Lung microvascular endothelial cell (primary cell): Measurements from ENCODE around the gene KIF1A. TPM values are rescaled to one million over a fixed set of nuclear protein-coding genes. Genes with fewer than 3 reads are reported as not detected.
"Not testable (repeated sequence)": the region's sequence is repeated elsewhere in the genome, so short reads cannot be mapped to it uniquely, and the experiment has no call there.

Source experiments
- DNase-seq, 2 donors: peaks; one replicate each; pipeline versions ENCODE4 v3.0.0 to v3.0.0-alpha.2; 2010; ENCODE audit warnings: low read depth in 2 of 2
- total RNA-seq: library from RNA; depleted of rRNA; stranded (reverse); fragments of >200 nt; gene quantifications from 2 replicates; pipeline ENCODE4 v1.2.1, GENCODE V29; 2014

Gene KIF1A
- total RNA-seq, 1 donor from 2014 or later = 0.20 TPM

GRCh38 chr2:240704651-240705050 is 115.4 kb downstream of the KIF1A start:
- no peak for DNase-seq

DNA sequence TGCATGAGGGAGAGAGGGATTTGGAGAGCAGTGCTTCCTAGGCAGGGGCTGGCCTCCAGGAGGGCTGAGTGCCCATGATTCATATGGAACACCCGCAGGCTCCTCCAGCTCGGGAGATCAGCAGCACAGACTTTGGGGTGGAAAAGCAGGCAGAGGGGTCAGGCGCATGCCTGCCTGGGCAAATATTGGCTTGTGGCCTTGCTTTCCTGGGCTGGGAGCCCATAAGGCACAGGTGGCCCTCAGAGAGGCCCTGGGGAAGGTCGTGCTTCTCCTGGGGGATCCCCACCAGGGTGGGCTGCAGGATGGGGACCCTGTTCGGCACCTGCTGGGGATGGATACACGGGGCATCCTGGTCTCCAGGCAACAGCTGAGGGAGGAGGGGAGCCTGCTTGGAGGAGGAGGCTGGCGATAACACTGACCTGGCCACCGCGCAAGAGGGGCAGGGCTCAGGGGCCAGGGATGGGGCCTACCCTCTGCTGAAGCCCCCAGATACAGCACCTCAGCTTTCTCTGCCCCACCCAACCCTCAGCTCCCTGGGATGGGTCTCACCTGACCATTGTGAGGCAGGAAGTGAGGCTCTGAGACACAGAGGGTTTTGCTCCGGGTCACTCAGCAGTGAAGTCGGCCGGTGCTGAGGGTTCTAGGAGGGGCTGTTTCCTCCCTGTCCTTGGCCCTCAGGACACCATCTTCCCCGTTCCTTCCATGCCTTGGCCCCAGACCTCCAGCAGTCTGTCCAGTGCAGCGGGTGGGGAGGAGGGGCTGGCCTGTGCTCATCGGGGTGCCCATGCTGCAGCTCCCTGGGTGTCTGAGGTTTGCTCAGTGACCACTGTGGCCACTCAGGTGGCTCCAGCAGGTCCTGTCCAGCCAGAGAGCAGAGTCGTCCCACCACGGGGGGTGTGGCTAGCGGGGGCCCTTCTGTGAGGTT is 116.3 kb downstream of the KIF1A start:
- no peak for DNase-seq

- DNase-seq = no peak
Observed at GRCh38 chr2:240702640-240703011, 117.4 kb downstream of the KIF1A start.

GRCh38 chr2:240701736-240702639 is 118.0 kb downstream of the KIF1A start:
- no peak for DNase-seq

GRCh38 chr2:240701091-240701735 is 118.8 kb downstream of the KIF1A start:
- DNase-seq = no peak

DNA sequence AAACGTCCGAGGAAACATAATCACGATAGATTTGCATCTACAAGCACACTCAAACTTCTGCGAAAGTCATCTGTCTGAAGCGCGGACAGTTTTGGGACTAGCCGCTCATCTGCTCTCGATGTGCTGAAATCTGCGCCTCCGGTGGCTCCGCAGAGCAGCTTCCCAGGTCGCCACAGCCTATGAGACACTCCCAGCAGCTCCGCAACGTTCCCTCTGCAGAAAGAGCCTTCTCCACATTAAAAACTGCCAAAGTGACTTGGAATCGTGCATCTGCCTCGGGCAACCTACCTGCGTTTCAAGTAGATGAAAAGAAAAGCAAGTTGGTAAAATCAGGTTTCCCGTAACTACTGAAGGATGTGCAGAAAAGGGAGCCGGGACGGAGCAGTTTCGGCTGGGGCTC is 119.4 kb downstream of the KIF1A start:
- not testable (repeated sequence) for DNase-seq

GRCh38 chr2:240699835-240700234 is 120.2 kb downstream of the KIF1A start:
- DNase-seq = not testable (repeated sequence)

DNA sequence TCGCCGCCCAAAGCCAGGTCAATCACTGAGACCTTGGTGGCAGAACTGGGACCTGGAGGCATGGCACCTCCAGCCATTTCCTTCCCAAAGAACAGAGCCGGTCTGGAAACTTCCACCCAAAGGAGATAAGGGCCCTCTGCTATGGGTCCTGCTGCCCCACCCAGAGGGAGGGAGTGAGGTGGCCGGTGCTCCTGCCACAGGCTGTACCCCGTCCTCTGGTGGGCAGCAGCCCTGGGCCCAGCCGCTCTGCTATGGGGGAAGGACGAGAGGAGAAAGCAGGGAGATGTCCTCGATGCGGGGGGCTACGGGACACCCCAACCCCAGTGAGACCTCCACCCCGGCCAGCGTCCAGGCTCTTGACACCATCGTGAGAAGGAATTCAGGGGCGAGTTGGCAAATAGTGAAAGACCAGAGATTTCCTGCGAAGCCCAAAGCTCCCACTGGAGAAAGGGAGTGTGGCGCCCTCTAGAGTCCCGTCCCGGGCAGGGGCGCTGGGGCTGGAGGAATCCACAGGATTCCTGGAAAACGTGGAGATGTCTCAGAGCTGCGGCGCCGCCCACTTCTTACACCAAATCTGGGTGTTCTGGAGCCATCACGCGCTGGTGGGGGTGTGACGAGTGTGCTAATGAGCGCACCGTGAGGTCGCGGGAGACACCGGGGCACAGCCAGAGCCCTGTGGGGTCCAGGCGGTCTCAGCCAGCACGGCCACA is 121.0 kb downstream of the KIF1A start:
- DNase-seq = not testable (repeated sequence)

GRCh38 chr2:240696469-240696868 is 123.5 kb downstream of the KIF1A start:
- not testable (repeated sequence) for DNase-seq

GRCh38 chr2:240695593-240695992 is 124.4 kb downstream of the KIF1A start:
- not testable (repeated sequence) for DNase-seq

- not testable (repeated sequence) for DNase-seq
Observed at GRCh38 chr2:240694304-240694703, 125.7 kb downstream of the KIF1A start.

GRCh38 chr2:240692583-240693561 is 127.1 kb downstream of the KIF1A start:
- DNase-seq = not testable (repeated sequence)

- DNase-seq = not testable (repeated sequence)
Observed at GRCh38 chr2:240691631-240692420, 128.2 kb downstream of the KIF1A start, which contains the start of gene AQP12A. AQP12A (plus strand) TSS chr2:240691866; CDS start chr2:240691914, 48 bp downstream.

- not testable (repeated sequence) for DNase-seq
Observed at GRCh38 chr2:240691075-240691427, 129.0 kb downstream of the KIF1A start.

DNA sequence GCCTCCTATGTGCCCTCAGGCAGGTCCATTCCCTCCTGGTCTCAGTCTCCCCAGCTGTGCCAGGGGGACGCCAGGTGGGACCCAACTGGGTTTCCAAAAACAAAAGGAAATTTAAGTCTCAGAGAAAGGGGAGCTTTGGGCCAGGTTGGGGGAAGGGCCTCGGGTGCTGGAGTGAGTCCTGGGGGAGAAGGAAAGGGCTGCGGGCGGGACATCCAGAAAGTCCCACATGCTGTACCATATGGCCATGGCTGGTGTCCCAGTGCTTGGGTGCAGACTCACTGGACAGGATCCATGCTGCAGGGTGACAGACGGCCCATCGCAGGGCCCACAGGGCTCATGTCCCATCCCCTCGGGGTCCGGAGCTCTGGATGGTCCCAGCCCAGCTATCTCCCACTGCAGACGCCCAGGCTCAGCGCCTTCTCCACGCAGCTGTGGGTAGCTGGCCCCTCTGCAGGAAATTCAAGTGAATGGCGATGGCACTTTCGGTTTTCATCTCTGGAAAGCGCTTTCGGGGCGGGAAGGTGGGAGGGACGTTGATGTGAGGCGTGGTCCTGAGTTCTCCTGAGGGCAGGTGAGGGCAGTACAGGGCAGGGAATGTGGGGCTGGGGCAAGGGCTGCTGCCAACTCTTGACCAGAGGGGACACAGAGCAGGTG is 129.5 kb downstream of the KIF1A start:
- not testable (repeated sequence) for DNase-seq

- no peak for DNase-seq
Observed at GRCh38 chr2:240689975-240690374, 130.0 kb downstream of the KIF1A start.

GRCh38 chr2:240688553-240688919 is 131.5 kb downstream of the KIF1A start:
- no peak for DNase-seq
